GM18507 (cell line): Measurements from ENCODE around the gene EXPH5.
"Not testable (repeated sequence)": the region's sequence is repeated elsewhere in the genome, so short reads cannot be mapped to it uniquely, and the experiment has no call there.

Source experiments
- DNase-seq: peaks from one replicate; pipeline ENCODE4 v3.0.0; 2011; ENCODE audit warnings: low read depth; ENCODE audit not compliant: insufficient read length; ENCODE audit errors: extremely low spot score
- FAIRE-seq: peaks from 2 replicates; lab custom pipeline; 2011; peaks lifted over from hg19 to GRCh38; lab: Jason Lieb, UNC

The EXPH5 gene, protein sequence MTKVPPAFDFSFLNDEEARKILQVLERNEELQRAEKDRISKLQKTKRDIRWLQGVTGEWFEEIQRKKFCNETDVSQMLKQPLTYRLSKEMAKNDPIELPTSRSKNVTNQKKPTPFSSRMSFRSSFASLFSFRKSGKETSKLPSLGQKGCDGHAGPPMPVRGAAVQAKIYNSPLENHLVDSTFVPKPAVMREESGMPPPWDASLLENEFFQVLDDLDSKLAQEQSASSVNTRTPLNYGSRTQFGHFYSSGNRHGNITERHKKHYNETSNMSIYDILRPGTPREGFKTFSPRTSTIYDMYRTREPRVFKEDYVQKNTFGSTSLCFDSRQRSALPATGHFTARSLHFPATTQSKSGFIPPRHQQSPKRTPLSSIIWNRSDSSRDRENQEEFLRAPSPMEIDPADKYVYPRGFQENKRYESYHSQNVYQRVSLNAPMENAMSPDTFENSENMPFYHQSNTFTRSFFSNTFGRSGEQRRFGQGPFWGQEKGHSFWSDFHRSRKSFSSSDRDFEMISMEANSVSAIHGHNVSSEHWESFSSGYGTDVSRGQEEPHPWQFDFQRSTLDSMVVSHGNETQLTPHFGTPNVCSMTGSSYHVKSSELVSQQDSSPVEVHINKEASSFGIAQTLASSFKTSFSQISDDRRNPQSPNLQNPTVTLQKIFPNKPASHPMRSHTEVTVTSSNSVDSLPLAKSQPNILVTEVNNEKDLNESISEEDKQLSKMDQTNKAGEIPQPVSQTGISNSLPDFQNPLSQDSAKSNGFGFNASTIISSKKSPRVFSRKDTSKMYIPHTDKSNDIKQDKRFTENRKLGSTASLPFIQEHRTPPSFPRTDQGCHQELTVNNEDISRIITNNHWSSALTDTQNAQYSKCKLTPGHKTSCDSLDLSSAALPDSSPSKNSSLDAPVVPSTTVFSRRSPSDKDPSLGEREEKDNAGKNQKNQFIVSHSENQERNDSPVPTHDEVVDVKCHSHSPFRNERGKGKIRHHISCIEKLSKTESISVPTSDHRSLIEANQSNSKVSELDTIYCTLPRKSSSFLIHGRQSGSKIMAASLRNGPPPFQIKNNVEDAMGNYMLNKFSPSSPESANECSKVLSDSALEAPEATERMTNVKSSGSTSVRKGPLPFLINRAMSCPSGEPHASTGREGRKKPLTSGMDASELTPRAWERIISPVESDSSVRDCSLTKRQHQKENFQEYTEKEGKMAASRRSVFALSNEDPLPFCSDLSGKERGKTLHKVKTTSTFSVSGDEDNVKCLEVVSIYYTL (N-terminal part only)

GRCh38 chr11:108593214-108593922, at the start of gene EXPH5:
Gene EXPH5 (minus strand): TSS chr11:108593768. CDS start chr11:108593536, 232 bp downstream.
- peak; percentile 80 for DNase-seq
- peak; percentile 87 for FAIRE-seq

DNA sequence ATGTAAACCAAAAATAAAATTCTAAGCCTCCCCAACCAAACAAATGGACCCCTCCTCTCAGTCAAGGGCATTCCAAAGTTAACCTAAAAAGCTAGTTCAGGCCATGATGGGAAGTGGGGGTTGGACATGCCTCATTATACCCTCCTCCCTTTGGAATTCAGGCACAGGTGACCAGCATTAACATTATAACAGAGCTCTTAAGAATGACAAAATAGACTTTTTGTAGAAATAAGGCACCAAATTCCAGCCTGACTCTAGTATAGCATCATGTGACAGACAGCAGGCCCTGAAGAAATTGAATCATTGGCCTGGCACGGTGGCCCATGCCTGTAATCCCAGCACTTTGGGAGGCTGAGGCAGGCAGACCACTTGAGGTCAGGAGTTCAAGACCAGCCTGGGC, 48.2 kb upstream of the EXPH5 start:
- DNase-seq, FAIRE-seq: not testable (repeated sequence)

DNA sequence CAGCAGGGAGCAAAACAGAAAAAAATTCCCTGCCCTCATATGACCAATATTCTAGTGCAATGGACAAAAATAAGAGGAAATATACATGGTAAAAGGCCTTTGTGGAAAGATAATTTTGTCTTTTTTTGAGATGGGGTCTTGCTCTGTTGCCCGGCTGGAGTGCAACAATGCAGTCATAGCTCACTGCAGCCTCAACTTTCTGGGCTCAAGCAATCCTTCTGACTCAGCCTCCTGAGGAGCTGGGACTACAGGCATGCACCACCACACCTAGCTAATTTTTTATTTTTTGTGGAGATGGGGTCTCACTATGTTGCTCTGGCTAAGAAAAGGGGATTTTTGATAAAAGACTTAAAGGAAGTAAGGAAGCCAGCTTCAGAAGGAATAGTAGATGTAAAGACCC, 45.6 kb upstream of the EXPH5 start:
- FAIRE-seq, result no peak
- DNase-seq, result no peak

DNA sequence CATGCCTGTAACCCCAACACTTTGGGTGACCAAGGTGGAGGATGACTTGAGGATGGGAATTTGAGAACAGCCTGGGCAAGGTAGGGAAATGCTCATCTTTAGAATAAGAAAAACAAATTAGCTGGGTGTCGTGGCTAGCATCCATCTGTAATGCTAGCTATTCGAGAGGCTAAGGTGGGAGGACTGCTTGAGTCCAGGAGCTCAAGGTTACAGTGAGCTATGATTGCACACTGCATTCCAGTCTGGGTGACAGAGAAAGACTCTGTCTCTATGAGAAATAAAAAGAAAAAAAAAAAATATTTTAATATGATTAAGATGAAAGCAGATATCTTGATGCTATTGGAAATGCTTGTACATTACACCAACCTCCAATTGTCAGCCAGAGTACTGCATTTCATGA, 42.7 kb upstream of the EXPH5 start:
- FAIRE-seq (no peak), DNase-seq (no peak)

GRCh38 chr11:108635106-108635505, 41.5 kb upstream of the EXPH5 start:
- DNase-seq (no peak), FAIRE-seq (no peak)

DNA sequence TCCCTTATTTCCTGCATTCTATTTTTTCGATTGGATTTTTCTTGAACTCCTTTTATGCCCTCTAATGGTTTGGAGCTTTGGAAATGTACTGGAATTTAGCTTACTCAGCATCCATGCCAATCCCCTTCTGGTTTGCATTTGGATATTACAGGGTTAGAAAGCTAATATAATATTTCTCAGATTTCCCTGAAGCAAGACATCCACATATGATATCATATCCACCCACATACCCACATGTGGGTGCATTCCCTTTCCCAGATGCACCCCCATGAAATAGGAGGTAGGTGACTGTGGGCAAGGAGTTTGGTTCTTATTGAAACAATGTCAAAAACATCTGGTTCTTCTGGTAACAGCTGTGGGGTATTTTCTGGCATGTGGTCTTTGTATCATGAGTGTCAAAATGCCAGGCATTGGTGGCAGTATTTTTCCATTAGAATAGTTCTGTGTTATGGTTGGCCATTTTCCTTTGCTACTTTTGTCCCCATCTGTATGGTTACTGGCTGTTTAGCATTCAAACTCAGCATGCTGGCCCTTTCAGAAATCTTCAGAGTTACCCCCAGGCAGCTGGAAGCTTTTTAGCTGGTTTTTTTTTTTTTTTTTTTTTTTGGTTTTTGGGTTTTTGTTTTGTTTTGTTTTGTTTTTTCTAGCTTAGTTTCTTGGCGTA, 38.6 kb upstream of the EXPH5 start:
- no peak for FAIRE-seq
- no peak for DNase-seq

DNA sequence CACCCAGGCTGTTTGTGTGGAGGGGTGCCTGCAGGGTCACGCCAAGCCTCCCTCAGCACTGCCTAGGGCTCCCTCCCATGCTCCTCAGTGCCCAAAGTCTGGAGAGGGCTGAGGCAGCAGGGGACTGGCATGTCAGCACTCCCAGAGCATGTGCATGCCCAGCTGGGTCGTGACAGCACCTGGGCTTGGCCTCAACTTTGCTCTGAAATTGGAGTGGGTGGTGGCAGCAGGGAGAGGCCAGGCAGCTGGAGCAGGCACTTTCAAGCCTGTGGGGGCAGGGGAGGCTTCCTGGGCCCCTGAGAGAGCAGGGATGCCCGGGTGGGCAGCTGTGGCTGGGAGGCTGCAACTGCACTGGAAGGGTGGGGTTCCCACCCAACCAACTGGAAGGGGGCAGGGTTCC, 35.7 kb upstream of the EXPH5 start:
- FAIRE-seq, result no peak
- DNase-seq, result no peak

DNA sequence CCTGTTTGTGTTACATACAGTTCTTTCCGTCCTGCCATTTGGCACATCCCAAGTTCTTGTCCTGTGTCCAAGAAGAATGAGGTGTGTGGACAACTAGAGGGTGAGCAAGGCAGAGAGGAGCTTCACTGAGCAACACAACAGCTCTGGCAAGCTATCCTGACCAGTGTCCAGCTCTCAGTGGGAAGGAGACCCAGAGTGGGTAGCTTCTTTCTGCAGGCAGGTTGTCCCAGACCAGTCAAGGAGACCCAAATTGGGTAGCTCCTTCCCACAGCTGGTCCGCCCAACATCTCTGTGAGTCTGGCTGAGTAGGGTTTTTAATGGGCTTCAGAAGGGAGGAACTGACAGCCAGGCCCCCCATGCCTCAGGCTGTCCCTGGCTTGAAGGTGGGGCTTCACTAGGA, 35.2 kb upstream of the EXPH5 start:
- DNase-seq (no peak), FAIRE-seq (no peak)

GRCh38 chr11:108628326-108628725, 34.8 kb upstream of the EXPH5 start:
- no peak for FAIRE-seq

GRCh38 chr11:108624196-108624925, 30.8 kb upstream of the EXPH5 start:
- no peak for FAIRE-seq
- DNase-seq, result no peak

More at GRCh38 chr11:108628326-108628725, 34.8 kb upstream of the EXPH5 start:
- no peak for DNase-seq

DNA sequence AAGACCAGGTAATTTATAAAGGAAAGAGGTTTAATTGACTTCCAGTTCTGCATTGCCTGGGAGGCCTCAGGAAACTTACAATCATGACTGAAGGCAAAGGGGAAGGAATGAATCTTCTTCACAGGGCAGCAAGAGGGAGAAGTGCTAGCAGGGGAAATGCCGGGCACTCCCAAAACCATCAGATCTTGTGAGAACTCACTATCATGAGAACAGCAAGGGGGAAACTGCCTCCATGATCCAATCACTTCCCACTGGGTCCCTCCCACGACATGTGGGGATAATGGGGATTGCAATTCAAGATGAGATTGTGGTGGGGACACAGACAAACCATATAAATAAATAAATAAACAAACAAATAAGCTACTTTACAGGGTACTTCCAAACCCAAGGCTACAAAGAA, 28.8 kb upstream of the EXPH5 start:
- FAIRE-seq (peak; percentile 62), DNase-seq (no peak)

DNA sequence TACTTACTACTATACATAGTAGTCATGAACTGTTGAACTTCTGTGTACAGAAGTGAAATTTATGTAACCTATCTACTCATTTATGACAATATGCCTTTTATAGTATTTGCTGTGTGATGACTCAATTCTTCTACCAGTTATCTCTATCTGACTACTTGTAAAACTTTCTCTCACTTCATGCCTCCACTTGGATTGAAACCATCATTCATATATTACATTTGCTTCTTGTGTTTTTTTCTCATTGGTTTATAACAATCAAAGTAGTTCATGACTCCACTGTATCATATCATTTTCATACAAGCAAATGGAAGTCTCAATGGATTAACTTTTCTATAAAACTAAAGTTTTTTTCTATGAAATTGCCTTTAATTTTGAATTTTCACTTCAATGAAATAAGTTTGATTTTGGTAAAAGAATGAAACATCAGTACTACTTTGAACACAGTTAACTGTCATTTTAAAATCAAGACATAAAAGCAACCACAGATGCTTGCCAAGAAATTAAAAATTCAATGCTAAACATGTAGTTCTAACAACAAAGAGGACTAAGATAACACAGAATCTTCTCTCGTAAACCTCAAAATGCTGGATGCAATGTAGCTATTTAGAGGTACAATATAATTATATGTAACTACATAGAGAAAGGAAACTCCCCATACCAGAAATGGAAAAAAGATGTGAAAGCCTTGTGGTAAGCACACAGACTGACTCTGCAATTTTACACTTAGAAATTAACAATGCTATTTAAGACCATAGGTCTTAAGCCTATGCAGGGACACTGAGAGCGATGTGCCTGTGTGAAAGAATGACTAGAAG, 27.6 kb upstream of the EXPH5 start:
- FAIRE-seq (peak; percentile 90), DNase-seq (peak; percentile 20)

DNA sequence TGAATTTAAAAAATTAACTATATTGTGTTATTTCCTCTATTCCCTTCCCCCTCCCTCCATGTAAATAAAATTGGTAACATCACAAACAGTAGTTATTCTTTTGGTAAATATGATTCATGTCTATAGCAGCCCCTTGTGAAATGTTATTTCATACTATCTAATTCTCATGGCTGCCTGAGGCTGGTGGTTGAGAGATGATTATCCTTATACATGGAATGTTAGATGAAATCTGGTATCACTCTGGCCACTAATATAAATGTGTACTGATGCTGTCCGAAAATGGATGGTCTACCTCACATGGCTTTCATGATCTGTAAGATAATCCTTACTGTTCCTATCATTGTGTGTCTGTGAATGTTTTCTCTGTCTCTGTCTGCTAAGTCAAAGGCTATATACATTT, 25.0 kb upstream of the EXPH5 start:
- DNase-seq, result no peak

GRCh38 chr11:108617055-108617454, 23.5 kb upstream of the EXPH5 start:
- FAIRE-seq (no peak), DNase-seq (no peak)

More for the DNA sequence above, 25.0 kb upstream of the EXPH5 start:
- no peak for FAIRE-seq

DNA sequence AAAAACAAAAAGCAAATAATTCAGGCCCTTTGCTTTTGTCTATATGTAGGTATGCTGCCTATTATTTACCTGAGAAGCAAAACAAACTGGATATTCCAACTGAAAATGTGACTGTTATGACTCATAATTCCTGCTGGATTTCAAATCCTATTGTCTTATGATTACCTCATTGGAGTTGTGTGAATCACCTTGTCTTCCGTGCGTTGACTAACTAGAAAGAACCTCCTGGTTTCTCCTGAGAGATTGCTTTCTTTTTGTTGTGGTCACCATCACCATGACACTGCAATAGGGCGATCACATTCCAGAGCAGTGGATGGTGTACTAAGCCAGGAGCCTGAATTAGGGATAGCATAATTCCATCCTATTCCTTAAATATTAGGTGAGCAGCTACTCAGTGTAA, 23.0 kb upstream of the EXPH5 start:
- no peak for FAIRE-seq
- no peak for DNase-seq

DNA sequence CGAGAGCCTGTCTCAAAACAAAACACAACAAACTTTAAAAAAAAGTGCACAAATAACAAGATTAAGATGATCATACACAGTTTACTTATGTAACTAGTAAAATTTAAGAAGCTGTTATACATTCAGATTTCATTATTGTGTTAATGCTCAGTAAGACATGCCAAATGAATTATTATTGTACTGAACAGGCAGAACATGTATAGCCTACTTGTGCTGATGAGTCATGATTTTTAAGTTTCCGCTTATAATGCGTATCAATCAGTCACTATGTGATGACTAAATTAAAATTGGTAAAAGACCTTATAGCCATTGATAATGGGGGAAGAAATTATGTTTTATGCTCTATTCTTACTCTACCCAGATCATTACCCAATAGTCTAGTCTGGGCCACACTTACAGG, 20.5 kb upstream of the EXPH5 start:
- DNase-seq (no peak), FAIRE-seq (no peak)

DNA sequence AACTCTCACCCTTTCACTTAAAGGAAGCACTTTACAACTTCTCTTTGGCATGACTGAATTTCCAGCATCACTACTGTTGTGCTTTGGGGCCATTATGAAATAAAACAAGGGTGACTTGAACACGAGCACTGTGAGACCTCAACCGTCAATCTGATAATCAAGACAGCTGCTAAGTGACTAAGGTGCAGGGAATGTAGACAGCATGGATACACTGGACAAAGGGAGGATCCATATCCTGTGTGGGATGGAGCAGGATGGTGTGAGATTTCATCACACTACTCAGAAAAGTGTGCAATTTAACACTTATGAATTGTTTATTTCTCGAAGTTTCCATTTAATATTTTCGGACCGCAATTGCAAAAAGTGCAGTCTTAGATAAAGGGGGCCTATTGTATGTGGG, 16.1 kb upstream of the EXPH5 start:
- FAIRE-seq, result no peak
- DNase-seq, result no peak
